ENCODE results near the gene SNF8.

- TF ChIP-seq POLR2AphosphoS5 (IDR thresholded peaks at IDR 0.05; ENCODE audit: low read depth, low read length) = peak; percentile 65; the same call in 1 of the 2 replicates
- TF ChIP-seq TAF1 (IDR thresholded peaks at IDR 0.05; ENCODE audit: borderline replicate concordance, insufficient read depth, low read length) = no peak
- TF ChIP-seq FOXP2 (optimal IDR thresholded peaks at IDR 0.05; ENCODE audit: borderline replicate concordance, extremely low read depth, extremely low read length, insufficient read depth) = no peak
- TF ChIP-seq SIN3A (IDR thresholded peaks at IDR 0.05; ENCODE audit: borderline replicate concordance, insufficient read depth, low read length) = no peak
- TF ChIP-seq REST (IDR thresholded peaks at IDR 0.05; ENCODE audit: insufficient read depth in 1 of 2, low read depth in 2 of 2, low read length in 2 of 2) = no peak
Observed at GRCh38 chr17:48928876-48929811, 15.5 kb downstream of the SNF8 start.
